ENCODE measurements around the gene INPP5A. TPM values are rescaled to one million over a fixed set of nuclear protein-coding genes. Genes with fewer than 3 reads are reported as not detected.

Gene INPP5A
- polyA plus RNA-seq, 4 donors, result 21.1 to 25.0 (median 22.8) TPM

DNA sequence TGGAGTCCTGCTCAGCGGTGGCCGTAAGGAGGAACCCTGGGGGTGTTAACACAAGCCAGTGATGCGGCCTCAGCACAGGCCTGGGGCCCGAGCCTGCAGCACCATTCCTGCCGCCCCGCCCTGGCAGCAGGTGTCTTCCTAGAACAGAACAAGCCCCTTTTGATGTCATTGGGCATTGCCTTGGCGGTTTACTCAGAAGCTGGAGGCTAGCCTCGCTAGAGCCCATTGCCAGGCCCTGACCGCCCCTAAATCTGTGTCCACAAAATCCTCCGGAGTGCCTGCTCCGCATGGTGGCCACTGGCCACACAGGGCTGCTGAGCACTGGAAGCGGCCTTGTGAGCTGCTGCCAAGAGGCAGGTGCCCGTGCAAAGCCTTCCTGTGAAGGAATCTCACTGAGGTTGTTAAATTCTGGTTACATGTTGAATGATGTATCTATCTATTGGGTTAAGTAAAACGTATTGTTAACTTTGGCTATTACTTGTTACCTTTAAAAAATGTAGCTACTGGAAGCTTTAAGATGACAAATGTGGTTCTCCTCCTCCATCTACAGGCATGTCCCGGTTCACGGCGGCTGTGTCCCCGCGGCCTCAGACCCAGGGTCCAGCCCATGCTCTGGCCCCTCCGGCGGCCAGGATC, 1.2 kb upstream of the INPP5A start:
- Histone ChIP-seq H3K36me3 (ENCODE audit: control insufficient read depth in 3 of 3, insufficient read depth in 2 of 3, low read depth in 1 of 3, low read length in 3 of 3) (peaks cover 0 to 8% (median 0%) of the 10 kb centered on the region in 3 donors), H3K27me3 (ENCODE audit: control insufficient read depth in 3 of 3, insufficient read depth in 3 of 3, low read length in 3 of 3) (no peaks in the 10 kb centered on the region), H3K4me1 (ENCODE audit: control insufficient read depth in 3 of 3, insufficient read depth in 2 of 3, low read depth in 1 of 3, low read length in 2 of 3) (peaks cover 0 to 28% (median 8%) of the 10 kb centered on the region in 3 donors), H3K9me3 (ENCODE audit: control insufficient read depth in 2 of 2, insufficient read depth in 1 of 2, low read depth in 1 of 2, low read length in 1 of 2) (peaks cover 0 to under 1% of the 10 kb centered on the region in 2 donors), H3K27ac (ENCODE audit: low read depth in 1 of 3, low read length in 2 of 3) (peak overlapping the region; percentile 75 to 87 (median 87)), H3K4me3 (ENCODE audit: low read depth in 1 of 3, low read length in 3 of 3) (peak overlapping the region; percentile 48 to 73 (median 60))
- peak; percentile 50 to 58 for DNase-seq
- WGBS, 3 donors, result 12 to 36% (median 22%) methylated on average over 19 to 21 of the region's 21 CpGs
- FAIRE-seq, result no peak

GRCh38 chr10:132536877-132537683, 507 bp upstream of the INPP5A start:
- peak overlapping the region; percentile 75 to 87 (median 87) for H3K27ac ChIP-seq (ENCODE audit: low read depth in 1 of 3, low read length in 2 of 3)
- no peaks in the 10 kb centered on the region for H3K9me3 ChIP-seq (ENCODE audit: control insufficient read depth in 2 of 2, insufficient read depth in 1 of 2, low read depth in 1 of 2, low read length in 1 of 2)
- 0 to 1% (median 1%) methylated on average over 44 to 102 of the region's 102 CpGs for WGBS, 3 donors
- FAIRE-seq (no peak), DNase-seq (peak; percentile 99 to 100)
- peak overlapping the region; percentile 48 to 73 (median 60) for H3K4me3 ChIP-seq (ENCODE audit: low read depth in 1 of 3, low read length in 3 of 3)
- H3K27me3 ChIP-seq (ENCODE audit: control insufficient read depth in 3 of 3, insufficient read depth in 3 of 3, low read length in 3 of 3), result no peaks in the 10 kb centered on the region
- peaks cover 0 to 8% (median 0%) of the 10 kb centered on the region in 3 donors for H3K36me3 ChIP-seq (ENCODE audit: control insufficient read depth in 3 of 3, insufficient read depth in 2 of 3, low read depth in 1 of 3, low read length in 3 of 3)
- peaks cover 0 to 28% (median 8%) of the 10 kb centered on the region in 3 donors for H3K4me1 ChIP-seq (ENCODE audit: control insufficient read depth in 3 of 3, insufficient read depth in 2 of 3, low read depth in 1 of 3, low read length in 2 of 3)

GRCh38 chr10:132538031-132538789, 623 bp downstream of the INPP5A start:
- H3K9me3 ChIP-seq (ENCODE audit: control insufficient read depth in 2 of 2, insufficient read depth in 1 of 2, low read depth in 1 of 2, low read length in 1 of 2), result no peaks in the 10 kb centered on the region
- H3K27ac ChIP-seq (ENCODE audit: low read depth in 1 of 3, low read length in 2 of 3), result peak overlapping the region in 2 of 3 donors; percentile 26 to 44
- H3K4me3 ChIP-seq (ENCODE audit: low read depth in 1 of 3, low read length in 3 of 3), result peak overlapping the region; percentile 61 to 94 (median 68)
- WGBS, 3 donors, result 6 to 9% (median 8%) methylated on average over 11 to 42 of the region's 42 CpGs
- peak; percentile 45 to 46 for DNase-seq
- peaks cover 0 to 8% (median 0%) of the 10 kb centered on the region in 3 donors for H3K36me3 ChIP-seq (ENCODE audit: control insufficient read depth in 3 of 3, insufficient read depth in 2 of 3, low read depth in 1 of 3, low read length in 3 of 3)
- peaks cover 0 to 28% (median 8%) of the 10 kb centered on the region in 3 donors for H3K4me1 ChIP-seq (ENCODE audit: control insufficient read depth in 3 of 3, insufficient read depth in 2 of 3, low read depth in 1 of 3, low read length in 2 of 3)
- H3K27me3 ChIP-seq (ENCODE audit: control insufficient read depth in 3 of 3, insufficient read depth in 3 of 3, low read length in 3 of 3), result no peaks in the 10 kb centered on the region
- no peak for FAIRE-seq

GRCh38 chr10:132538790-132539421, 1.3 kb downstream of the INPP5A start:
- Histone ChIP-seq H3K4me1 (ENCODE audit: control insufficient read depth in 3 of 3, insufficient read depth in 2 of 3, low read depth in 1 of 3, low read length in 2 of 3) (peaks cover 0 to 28% (median 8%) of the 10 kb centered on the region in 3 donors), H3K36me3 (ENCODE audit: control insufficient read depth in 3 of 3, insufficient read depth in 2 of 3, low read depth in 1 of 3, low read length in 3 of 3) (peaks cover 0 to 12% (median 0%) of the 10 kb centered on the region in 3 donors), H3K9me3 (ENCODE audit: control insufficient read depth in 2 of 2, insufficient read depth in 1 of 2, low read depth in 1 of 2, low read length in 1 of 2) (no peaks in the 10 kb centered on the region), H3K4me3 (ENCODE audit: low read depth in 1 of 3, low read length in 3 of 3) (peak overlapping the region in 2 of 3 donors; percentile 61 to 94), H3K27me3 (ENCODE audit: control insufficient read depth in 3 of 3, insufficient read depth in 3 of 3, low read length in 3 of 3) (no peaks in the 10 kb centered on the region), H3K27ac (ENCODE audit: low read depth in 1 of 3, low read length in 2 of 3) (peak overlapping the region; percentile 26 to 44 (median 28))
- no peak for DNase-seq
- FAIRE-seq, result no peak
- 31 to 58% (median 53%) methylated on average over 2 of the region's 2 CpGs for WGBS, 3 donors

DNA sequence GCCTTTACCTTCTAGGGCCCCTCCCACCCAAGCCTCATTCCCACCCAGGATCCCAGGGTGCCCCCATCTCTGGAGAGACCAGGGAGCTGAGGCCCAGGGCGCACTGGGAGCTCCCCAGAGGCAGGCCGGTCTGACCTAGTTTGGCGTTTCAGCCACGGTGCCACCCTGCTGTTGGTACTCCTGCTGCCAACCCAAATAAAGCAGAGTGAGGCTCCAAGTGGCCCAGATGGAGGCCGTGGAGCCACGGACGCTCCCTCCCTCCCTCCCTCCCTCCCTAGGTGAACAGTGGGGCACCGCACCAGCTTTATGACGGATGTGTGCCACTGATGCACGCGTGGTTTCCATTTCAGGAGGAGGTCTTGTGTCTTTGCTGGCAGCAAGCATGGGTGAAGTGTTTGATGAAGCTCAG, 1.8 kb downstream of the INPP5A start:
- no peaks in the 10 kb centered on the region for H3K9me3 ChIP-seq (ENCODE audit: control insufficient read depth in 2 of 2, insufficient read depth in 1 of 2, low read depth in 1 of 2, low read length in 1 of 2)
- H3K4me1 ChIP-seq (ENCODE audit: control insufficient read depth in 3 of 3, insufficient read depth in 2 of 3, low read depth in 1 of 3, low read length in 2 of 3), result peaks cover 0 to 28% (median 8%) of the 10 kb centered on the region in 3 donors
- peak overlapping the region in 1 of 3 donors; percentile 28 for H3K27ac ChIP-seq (ENCODE audit: low read depth in 1 of 3, low read length in 2 of 3)
- 28 to 45% (median 39%) methylated on average over 11 of the region's 11 CpGs for WGBS, 3 donors
- H3K36me3 ChIP-seq (ENCODE audit: control insufficient read depth in 3 of 3, insufficient read depth in 2 of 3, low read depth in 1 of 3, low read length in 3 of 3), result peaks cover 0 to 14% (median 0%) of the 10 kb centered on the region in 3 donors
- H3K27me3 ChIP-seq (ENCODE audit: control insufficient read depth in 3 of 3, insufficient read depth in 3 of 3, low read length in 3 of 3), result no peaks in the 10 kb centered on the region
- H3K4me3 ChIP-seq (ENCODE audit: low read depth in 1 of 3, low read length in 3 of 3), result peak overlapping the region in 2 of 3 donors; percentile 61 to 94
- no peak for FAIRE-seq
- no peak for DNase-seq

DNA sequence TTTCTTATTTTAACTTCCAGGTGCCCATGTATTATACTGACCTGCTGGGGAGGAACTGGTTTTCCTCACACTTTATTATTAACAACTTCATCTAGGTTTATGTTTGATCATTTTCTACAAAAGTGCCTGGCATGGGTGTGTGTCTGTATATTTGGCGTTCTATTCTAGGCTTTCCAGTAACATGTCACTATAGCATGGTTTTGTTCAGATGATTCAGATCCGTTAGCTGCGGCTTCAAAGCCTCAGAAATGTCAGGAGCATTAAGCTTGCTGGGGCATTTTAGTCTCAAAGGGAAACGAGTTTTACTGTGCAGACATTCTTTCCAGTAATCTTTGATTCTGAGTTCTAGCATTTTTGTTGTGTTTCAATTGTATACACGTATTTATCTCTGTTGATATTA, 2.3 kb downstream of the INPP5A start:
- DNase-seq (no peak), FAIRE-seq (no peak)
- Histone ChIP-seq H3K4me3 (ENCODE audit: low read depth in 1 of 3, low read length in 3 of 3) (no peak overlapping the region), H3K4me1 (ENCODE audit: control insufficient read depth in 3 of 3, insufficient read depth in 2 of 3, low read depth in 1 of 3, low read length in 2 of 3) (peaks cover 0 to 29% (median 8%) of the 10 kb centered on the region in 3 donors), H3K9me3 (ENCODE audit: control insufficient read depth in 2 of 2, insufficient read depth in 1 of 2, low read depth in 1 of 2, low read length in 1 of 2) (no peaks in the 10 kb centered on the region), H3K27me3 (ENCODE audit: control insufficient read depth in 3 of 3, insufficient read depth in 3 of 3, low read length in 3 of 3) (no peaks in the 10 kb centered on the region), H3K27ac (ENCODE audit: low read depth in 1 of 3, low read length in 2 of 3) (no peak overlapping the region), H3K36me3 (ENCODE audit: control insufficient read depth in 3 of 3, insufficient read depth in 2 of 3, low read depth in 1 of 3, low read length in 3 of 3) (peaks cover 0 to 14% (median 0%) of the 10 kb centered on the region in 3 donors)
- WGBS, 3 donors, result 36 to 45% (median 38%) methylated on average over 5 of the region's 5 CpGs

- Histone ChIP-seq H3K4me3 (ENCODE audit: low read depth in 1 of 3, low read length in 3 of 3) (no peak overlapping the region), H3K4me1 (ENCODE audit: control insufficient read depth in 3 of 3, insufficient read depth in 2 of 3, low read depth in 1 of 3, low read length in 2 of 3) (peaks cover 0 to 31% (median 8%) of the 10 kb centered on the region in 3 donors), H3K27ac (ENCODE audit: low read depth in 1 of 3, low read length in 2 of 3) (no peak overlapping the region), H3K9me3 (ENCODE audit: control insufficient read depth in 2 of 2, insufficient read depth in 1 of 2, low read depth in 1 of 2, low read length in 1 of 2) (no peaks in the 10 kb centered on the region), H3K36me3 (ENCODE audit: control insufficient read depth in 3 of 3, insufficient read depth in 2 of 3, low read depth in 1 of 3, low read length in 3 of 3) (peaks cover 0 to 14% (median 0%) of the 10 kb centered on the region in 3 donors), H3K27me3 (ENCODE audit: control insufficient read depth in 3 of 3, insufficient read depth in 3 of 3, low read length in 3 of 3) (no peaks in the 10 kb centered on the region)
- FAIRE-seq (no peak), DNase-seq (peak in 1 of 2 donors; percentile 40)
- 37 to 50% (median 43%) methylated on average over 12 of the region's 12 CpGs for WGBS, 3 donors
These were observed 2.9 kb downstream of the INPP5A start for GRCh38 chr10:132540456-132540855.
